Subcutaneous abdominal adipose tissue (tissue), 5 donors: ENCODE measurements around the gene SIRT3.
A peak's percentile ranks its signal among the peaks of the same experiment; 100 is the strongest.
"Not testable (repeated sequence)": the region's sequence is repeated elsewhere in the genome, so short reads cannot be mapped to it uniquely, and the experiment has no call there.

Source experiments
- H3K27ac ChIP-seq: one replicate; pipeline ENCODE4 v1.7.0; 2013; ENCODE audit warnings: low read depth, mild to moderate bottlenecking, inconsistent platforms, low read length, moderate library complexity
- H3K27me3 ChIP-seq, 5 donors: one replicate each; pipeline ENCODE4 v1.7.0; 2013; ENCODE audit warnings: low read length in 5 of 5, inconsistent platforms in 1 of 5; ENCODE audit not compliant: control insufficient read depth in 5 of 5, insufficient read depth in 4 of 5
- H3K36me3 ChIP-seq, 5 donors: one replicate each; pipeline ENCODE4 v1.7.0; 2013; ENCODE audit warnings: low read length in 5 of 5; ENCODE audit not compliant: control insufficient read depth in 5 of 5, insufficient read depth in 5 of 5
- H3K4me1 ChIP-seq, 5 donors: one replicate each; pipeline ENCODE4 v1.7.0; 2013; ENCODE audit warnings: low read length in 5 of 5, mild to moderate bottlenecking in 3 of 5, moderate library complexity in 1 of 5; ENCODE audit not compliant: control insufficient read depth in 5 of 5, insufficient read depth in 5 of 5
- H3K4me3 ChIP-seq, 5 donors: one replicate each; pipeline ENCODE4 v1.7.0; 2013; ENCODE audit warnings: low read length in 5 of 5, low read depth in 1 of 5
- H3K9ac ChIP-seq, 5 donors: one replicate each; pipeline ENCODE4 v1.7.0; 2013; ENCODE audit warnings: low read length in 5 of 5, mild to moderate bottlenecking in 4 of 5, moderate library complexity in 3 of 5
- H3K9me3 ChIP-seq, 5 donors: one replicate each; pipeline ENCODE4 v1.7.0; 2013; ENCODE audit warnings: low read length in 5 of 5; ENCODE audit not compliant: control insufficient read depth in 5 of 5
- donor health status: healthy.
- donor health status: healthy.
- donor health status: healthy.
- donor health status: healthy.
- donor health status: healthy.

Gene SIRT3

DNA sequence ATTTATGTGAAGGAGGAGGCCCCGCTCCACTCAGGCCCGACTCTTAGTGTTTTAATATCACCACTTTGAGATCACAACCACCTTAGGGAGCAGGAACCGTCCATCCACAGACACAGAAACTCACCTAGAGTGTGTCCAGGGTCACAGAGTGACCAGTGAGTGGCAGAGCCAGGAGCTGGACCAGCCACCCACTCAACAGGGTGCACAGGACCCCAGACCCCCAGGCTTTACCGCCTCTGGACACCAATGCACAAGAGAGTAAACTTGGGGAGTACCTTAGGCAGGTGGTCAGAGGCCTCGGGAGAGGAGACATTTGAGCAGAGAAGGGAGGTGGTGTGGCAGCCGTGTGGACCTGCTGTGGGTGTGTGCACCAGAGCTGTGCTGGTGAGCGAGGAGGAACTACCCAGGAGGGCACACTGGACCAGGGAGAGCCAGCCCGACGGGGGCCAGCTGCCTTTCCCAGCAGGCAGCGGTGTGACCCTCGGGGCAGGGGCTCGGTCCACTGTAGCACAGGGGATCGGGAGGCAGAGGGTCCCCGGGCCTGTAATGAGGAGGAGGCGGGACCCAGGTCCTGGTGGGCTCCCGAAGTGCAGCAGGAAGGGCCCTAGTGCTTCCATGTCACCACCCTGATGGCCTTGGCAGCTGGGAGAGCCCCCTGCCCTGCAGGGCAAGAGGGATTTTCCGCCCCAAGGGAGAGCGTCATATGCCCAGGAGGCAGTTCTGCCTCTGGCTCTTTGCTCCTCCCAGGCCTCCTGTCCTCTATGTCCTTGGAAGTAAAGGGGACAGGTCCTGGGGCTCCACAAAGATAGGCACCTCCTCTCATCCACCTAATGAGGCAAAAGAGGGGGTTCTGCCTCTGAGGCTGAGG lies 34.5 kb upstream of the SIRT3 start:
- Histone ChIP-seq H3K4me1 (peaks cover 0 to 26% (median 6%) of the 10 kb centered on the region in 5 donors), H3K9ac (no peak overlapping the region), H3K27ac (no peak overlapping the region), H3K36me3 (no peaks in the 10 kb centered on the region), H3K9me3 (peaks cover 0 to 5% (median 0%) of the 10 kb centered on the region in 5 donors), H3K4me3 (no peak overlapping the region), H3K27me3 (peaks cover 0 to 7% (median 3%) of the 10 kb centered on the region in 5 donors)

DNA sequence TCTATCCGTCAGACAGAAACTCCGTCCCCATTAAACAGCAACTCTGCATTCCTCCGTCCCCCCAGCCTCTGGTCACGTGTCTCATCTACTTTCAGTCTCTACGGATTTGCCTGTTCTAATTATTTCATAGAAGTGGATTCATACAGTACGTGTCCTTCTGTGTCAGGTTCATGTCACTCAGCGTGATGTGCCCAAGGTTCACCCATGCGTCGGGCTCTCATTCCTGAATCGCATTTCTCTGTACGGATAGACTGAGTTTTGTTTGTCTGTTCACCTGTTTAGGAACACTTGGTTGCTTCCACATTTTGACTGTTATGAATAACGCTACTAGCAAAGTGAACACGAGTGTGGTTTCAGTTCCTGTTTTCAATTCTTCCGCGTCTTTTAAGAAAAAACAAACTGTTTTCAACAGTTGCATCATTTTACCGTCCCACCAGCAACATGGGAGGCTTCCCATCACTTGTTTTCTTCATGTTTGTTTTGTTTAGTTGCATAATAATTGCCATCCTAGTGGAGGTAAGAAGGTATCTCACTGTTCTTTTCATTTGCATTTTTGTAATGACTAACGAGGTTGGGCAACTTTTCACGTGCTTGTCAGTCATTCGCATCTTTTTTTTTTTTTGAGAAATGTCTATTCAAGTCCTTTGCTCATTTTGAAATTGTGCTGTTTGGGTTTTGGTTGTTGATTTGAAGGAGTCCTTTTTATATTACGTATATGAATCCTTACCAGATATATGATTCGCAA lies 33.2 kb upstream of the SIRT3 start:
- Histone ChIP-seq H3K4me3 (peak overlapping the region; percentile 23 to 60 (median 42)), H3K27ac (peak overlapping the region; percentile 63), H3K36me3 (no peaks in the 10 kb centered on the region), H3K9ac (no peak overlapping the region), H3K4me1 (peaks cover 0 to 26% (median 6%) of the 10 kb centered on the region in 5 donors), H3K27me3 (peaks cover 0 to 7% (median 3%) of the 10 kb centered on the region in 5 donors), H3K9me3 (peaks cover 0 to 6% (median 0%) of the 10 kb centered on the region in 5 donors)

DNA sequence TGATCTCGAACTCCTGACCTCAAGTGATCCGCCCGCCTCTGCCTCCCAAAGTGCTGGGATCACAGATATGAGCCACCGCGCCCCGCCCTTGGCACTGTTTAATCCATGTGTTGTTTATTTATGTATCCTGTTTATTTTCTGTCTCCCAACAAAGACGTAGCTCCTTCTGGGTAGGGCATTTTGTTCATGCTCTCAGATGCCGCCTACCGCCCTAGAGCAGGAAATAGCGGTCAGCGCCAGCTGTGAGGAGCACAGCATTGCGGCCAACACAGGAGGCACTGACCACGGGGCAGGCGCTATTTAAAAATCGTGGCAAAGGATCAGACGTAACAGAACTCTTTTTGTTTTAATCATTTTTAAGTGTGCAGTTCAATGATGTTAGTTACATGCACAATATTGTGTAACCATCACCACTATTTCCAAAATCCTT lies 32.6 kb upstream of the SIRT3 start:
- H3K4me3 ChIP-seq = peak overlapping the region; percentile 23 to 60 (median 42)
- H3K9ac ChIP-seq, H3K9me3 ChIP-seq, H3K27me3 ChIP-seq, H3K36me3 ChIP-seq: not testable (repeated sequence)
- peak overlapping the region; percentile 63 for H3K27ac ChIP-seq
- peaks cover 0 to 26% (median 6%) of the 10 kb centered on the region in 5 donors for H3K4me1 ChIP-seq

GRCh38 chr11:267491-267994 lies 31.4 kb upstream of the SIRT3 start:
- peak overlapping the region; percentile 48 to 60 (median 52) for H3K4me3 ChIP-seq
- peak overlapping the region; percentile 30 for H3K27ac ChIP-seq
- peaks cover 0 to 26% (median 6%) of the 10 kb centered on the region in 5 donors for H3K4me1 ChIP-seq
- no peak overlapping the region for H3K9ac ChIP-seq
- H3K9me3 ChIP-seq = peaks cover 0 to 6% (median 0%) of the 10 kb centered on the region in 5 donors
- peaks cover 0 to 7% (median 3%) of the 10 kb centered on the region in 5 donors for H3K27me3 ChIP-seq
- no peaks in the 10 kb centered on the region for H3K36me3 ChIP-seq

- H3K9me3 ChIP-seq = peaks cover 0 to 6% (median 0%) of the 10 kb centered on the region in 5 donors
- H3K9ac ChIP-seq = no peak overlapping the region
- H3K27ac ChIP-seq = no peak overlapping the region
- H3K4me1 ChIP-seq = peaks cover 0 to 26% (median 6%) of the 10 kb centered on the region in 5 donors
- H3K4me3 ChIP-seq = no peak overlapping the region
- no peaks in the 10 kb centered on the region for H3K36me3 ChIP-seq
- H3K27me3 ChIP-seq = peaks cover 0 to 3% (median under 1%) of the 10 kb centered on the region in 5 donors
Observed at GRCh38 chr11:266676-267439, 30.7 kb upstream of the SIRT3 start.

- Histone ChIP-seq H3K27ac (no peak overlapping the region), H3K9me3 (peaks cover 0 to 6% (median 0%) of the 10 kb centered on the region in 5 donors), H3K9ac (no peak overlapping the region), H3K36me3 (no peaks in the 10 kb centered on the region), H3K4me1 (no peaks in the 10 kb centered on the region), H3K4me3 (no peak overlapping the region), H3K27me3 (peaks cover 0 to 7% (median 0%) of the 10 kb centered on the region in 5 donors)
Observed at GRCh38 chr11:261624-262023, 25.5 kb upstream of the SIRT3 start.

- Histone ChIP-seq H3K9me3 (no peaks in the 10 kb centered on the region), H3K9ac (no peak overlapping the region), H3K27me3 (peaks cover 0 to 7% (median 0%) of the 10 kb centered on the region in 5 donors), H3K36me3 (no peaks in the 10 kb centered on the region), H3K4me1 (no peaks in the 10 kb centered on the region), H3K4me3 (no peak overlapping the region), H3K27ac (no peak overlapping the region)
Observed at GRCh38 chr11:259413-259812, 23.3 kb upstream of the SIRT3 start.

DNA sequence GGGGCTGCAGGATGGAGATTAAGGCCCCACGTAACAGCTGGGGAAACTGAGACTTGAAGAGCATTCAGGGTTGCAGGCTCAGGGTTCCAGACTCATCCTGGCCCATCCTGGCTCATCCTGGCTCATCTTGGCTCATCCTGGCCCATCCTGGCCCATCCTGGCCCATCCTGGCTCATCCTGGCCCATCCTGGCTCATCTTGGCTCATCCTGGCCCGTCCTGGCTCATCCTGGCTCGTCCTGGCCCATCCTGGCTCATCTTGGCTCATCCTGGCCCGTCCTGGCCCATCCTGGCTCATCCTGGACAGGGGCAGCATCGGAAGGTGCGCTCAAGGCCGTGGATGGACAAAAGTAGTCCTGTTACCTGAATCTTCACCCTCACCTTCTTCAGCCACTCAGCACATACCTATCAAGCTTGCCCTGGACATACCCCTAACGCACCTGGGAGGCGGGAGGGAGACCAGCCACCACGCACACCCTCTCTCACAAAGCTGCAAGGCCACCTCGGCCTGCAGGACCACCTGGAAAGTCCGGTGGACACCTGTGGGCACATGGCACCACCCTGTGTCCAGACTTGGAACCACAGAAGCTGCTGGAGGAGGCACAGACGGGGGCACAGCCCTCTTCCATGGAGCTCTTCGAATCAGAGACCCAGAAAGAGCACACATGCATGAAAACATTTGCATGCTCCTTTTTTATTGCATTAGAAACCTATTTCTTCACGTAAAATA lies 21.8 kb upstream of the SIRT3 start:
- H3K27ac ChIP-seq = no peak overlapping the region
- H3K4me1 ChIP-seq = no peaks in the 10 kb centered on the region
- H3K36me3 ChIP-seq = peaks cover 0 to 11% (median 10%) of the 10 kb centered on the region in 5 donors
- no peak overlapping the region for H3K9ac ChIP-seq
- no peak overlapping the region for H3K4me3 ChIP-seq
- H3K27me3 ChIP-seq = peaks cover 0 to 7% (median 0%) of the 10 kb centered on the region in 5 donors
- no peaks in the 10 kb centered on the region for H3K9me3 ChIP-seq
